Measurements from ENCODE around the gene BCORL1.

The BCORL1 gene

DNA sequence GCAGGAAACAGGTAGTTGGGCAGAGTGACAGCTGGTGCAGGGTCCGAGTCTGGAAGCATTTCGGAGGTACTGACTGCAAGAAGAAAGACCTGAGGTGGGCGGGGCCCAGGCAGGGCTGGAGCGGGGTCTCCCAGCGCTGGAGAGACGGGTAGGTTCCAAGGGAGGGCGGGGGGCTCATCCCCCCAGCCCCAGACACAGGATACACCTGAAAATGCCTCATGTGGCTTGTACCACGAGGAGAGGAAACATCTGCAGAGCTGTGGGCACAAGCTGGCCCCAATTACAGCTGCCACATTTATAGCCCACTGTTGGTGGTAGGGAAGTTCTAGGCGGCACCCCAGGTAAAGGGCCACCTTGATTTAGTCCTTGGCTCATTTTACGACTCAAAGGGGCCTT is 89.9 kb downstream of the BCORL1 start:
- Histone ChIP-seq H3K4me1 (ENCODE audit: insufficient read depth, low read length) (no peaks in the 10 kb centered on the region), H3K4me3 (ENCODE audit: low read depth in 1 of 2, low read length in 2 of 2) (no peak overlapping the region), H3K4me2 (ENCODE audit: insufficient read depth, low read length) (no peak overlapping the region), H4K20me1 (ENCODE audit: insufficient read depth, low read length) (no peaks in the 10 kb centered on the region), H3K36me3 (ENCODE audit: insufficient read depth, low read length) (peaks cover 19% of the 10 kb centered on the region), H3K27ac (ENCODE audit: low read length) (no peak overlapping the region), H2AFZ (ENCODE audit: low read depth, low read length) (no peak overlapping the region), H3K9me3 (ENCODE audit: insufficient read depth, low read length, severe bottlenecking) (no peaks in the 10 kb centered on the region), H3K27me3 (ENCODE audit: insufficient read depth, low read length, poor library complexity) (no peaks in the 10 kb centered on the region), H3K79me2 (ENCODE audit: insufficient read depth, low read length) (no peaks in the 10 kb centered on the region), H3K9ac (ENCODE audit: low read depth, low read length) (no peak overlapping the region)
- TF ChIP-seq, protein P1, sequence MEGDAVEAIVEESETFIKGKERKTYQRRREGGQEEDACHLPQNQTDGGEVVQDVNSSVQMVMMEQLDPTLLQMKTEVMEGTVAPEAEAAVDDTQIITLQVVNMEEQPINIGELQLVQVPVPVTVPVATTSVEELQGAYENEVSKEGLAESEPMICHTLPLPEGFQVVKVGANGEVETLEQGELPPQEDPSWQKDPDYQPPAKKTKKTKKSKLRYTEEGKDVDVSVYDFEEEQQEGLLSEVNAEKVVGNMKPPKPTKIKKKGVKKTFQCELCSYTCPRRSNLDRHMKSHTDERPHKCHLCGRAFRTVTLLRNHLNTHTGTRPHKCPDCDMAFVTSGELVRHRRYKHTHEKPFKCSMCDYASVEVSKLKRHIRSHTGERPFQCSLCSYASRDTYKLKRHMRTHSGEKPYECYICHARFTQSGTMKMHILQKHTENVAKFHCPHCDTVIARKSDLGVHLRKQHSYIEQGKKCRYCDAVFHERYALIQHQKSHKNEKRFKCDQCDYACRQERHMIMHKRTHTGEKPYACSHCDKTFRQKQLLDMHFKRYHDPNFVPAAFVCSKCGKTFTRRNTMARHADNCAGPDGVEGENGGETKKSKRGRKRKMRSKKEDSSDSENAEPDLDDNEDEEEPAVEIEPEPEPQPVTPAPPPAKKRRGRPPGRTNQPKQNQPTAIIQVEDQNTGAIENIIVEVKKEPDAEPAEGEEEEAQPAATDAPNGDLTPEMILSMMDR (IDR thresholded peaks at IDR 0.05; ENCODE audit: borderline replicate concordance, extremely low read depth, low read length, poor library complexity, severe bottlenecking) = no peak
- no peak for TF ChIP-seq EZH2 (IDR thresholded peaks at IDR 0.05; ENCODE audit: borderline replicate concordance, low read depth, low read length, severe bottlenecking)
- no peak for ATAC-seq (ENCODE audit: insufficient read depth, low read depth)
- no peak for DNase-seq

- 0 out of 2 replicates have a peak, but pooled peaks cover 2% of the 10 kb centered on the region for H3K79me2 ChIP-seq (ENCODE audit: insufficient read depth, low read length)
- TF ChIP-seq, protein P1 (IDR thresholded peaks at IDR 0.05; ENCODE audit: borderline replicate concordance, extremely low read depth, low read length, poor library complexity, severe bottlenecking) = no peak
- no peak overlapping the region for H3K9ac ChIP-seq (ENCODE audit: low read depth, low read length)
- H2AFZ ChIP-seq (ENCODE audit: low read depth, low read length) = no peak overlapping the region
- ATAC-seq (ENCODE audit: insufficient read depth, low read depth) (no peak), DNase-seq (no peak)
- H3K36me3 ChIP-seq (ENCODE audit: insufficient read depth, low read length) = peaks cover 6% of the 10 kb centered on the region; the same call in 1 of the 2 replicates
- no peak overlapping the region for H3K4me3 ChIP-seq (ENCODE audit: low read depth in 1 of 2, low read length in 2 of 2)
- H3K4me1 ChIP-seq (ENCODE audit: insufficient read depth, low read length) = peaks cover under 1% of the 10 kb centered on the region; the same call in 1 of the 2 replicates
- H3K27me3 ChIP-seq (ENCODE audit: insufficient read depth, low read length, poor library complexity) = no peaks in the 10 kb centered on the region
- no peak overlapping the region for H3K27ac ChIP-seq (ENCODE audit: low read length)
- no peaks in the 10 kb centered on the region for H3K9me3 ChIP-seq (ENCODE audit: insufficient read depth, low read length, severe bottlenecking)
- no peak overlapping the region for H3K4me2 ChIP-seq (ENCODE audit: insufficient read depth, low read length)
- no peaks in the 10 kb centered on the region for H4K20me1 ChIP-seq (ENCODE audit: insufficient read depth, low read length)
Observed at GRCh38 chrX:130075777-130076176, 93.3 kb downstream of the BCORL1 start.

DNA sequence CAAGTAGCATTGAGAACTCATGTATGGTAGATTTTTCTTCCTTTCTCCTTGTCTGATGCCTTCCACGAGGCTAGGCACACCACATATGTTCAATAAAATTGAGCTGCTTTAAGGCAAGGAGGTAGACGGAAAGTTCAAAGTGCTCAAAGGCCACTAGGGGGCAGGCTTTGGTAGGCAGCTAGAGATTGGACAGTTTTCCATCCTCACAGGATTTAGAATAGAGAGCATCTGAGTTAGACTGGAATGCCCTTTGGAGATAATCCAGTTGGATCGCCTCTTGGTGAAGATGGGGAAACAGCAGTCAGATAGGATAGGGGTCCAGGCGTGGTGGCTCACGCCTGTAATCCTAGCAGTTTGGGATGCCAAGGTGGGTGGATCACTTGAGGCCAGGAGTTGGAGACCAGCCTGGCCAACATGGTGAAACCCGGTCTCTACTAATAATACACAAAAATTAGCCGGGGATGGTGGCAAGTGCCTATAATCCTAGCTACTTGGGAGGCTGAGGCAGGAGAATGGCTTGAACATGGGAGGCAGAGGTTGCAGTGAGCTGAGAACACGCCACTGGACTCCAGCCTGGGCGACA is 97.5 kb downstream of the BCORL1 start:
- ATAC-seq (ENCODE audit: insufficient read depth, low read depth) (peak; percentile 33; the same call in 2 of the 3 replicates), DNase-seq (peak; percentile 64)
- Histone ChIP-seq H3K4me2 (ENCODE audit: insufficient read depth, low read length) (no peak overlapping the region), H2AFZ (ENCODE audit: low read depth, low read length) (no peak overlapping the region), H3K4me3 (ENCODE audit: low read depth in 1 of 2, low read length in 2 of 2) (no peak overlapping the region), H3K9me3 (ENCODE audit: insufficient read depth, low read length, severe bottlenecking) (no peaks in the 10 kb centered on the region), H3K9ac (ENCODE audit: low read depth, low read length) (no peak overlapping the region), H3K27me3 (ENCODE audit: insufficient read depth, low read length, poor library complexity) (no peaks in the 10 kb centered on the region), H3K79me2 (ENCODE audit: insufficient read depth, low read length) (peaks cover 7% of the 10 kb centered on the region; the same call in 1 of the 2 replicates), H3K4me1 (ENCODE audit: insufficient read depth, low read length) (peaks cover 24% of the 10 kb centered on the region), H4K20me1 (ENCODE audit: insufficient read depth, low read length) (no peaks in the 10 kb centered on the region), H3K27ac (ENCODE audit: low read length) (no peak overlapping the region), H3K36me3 (ENCODE audit: insufficient read depth, low read length) (no peaks in the 10 kb centered on the region)
- TF ChIP-seq, protein P1 (IDR thresholded peaks at IDR 0.05; ENCODE audit: borderline replicate concordance, extremely low read depth, low read length, poor library complexity, severe bottlenecking) = peak; percentile 83
- TF ChIP-seq EZH2 (IDR thresholded peaks at IDR 0.05; ENCODE audit: borderline replicate concordance, low read depth, low read length, severe bottlenecking) = no peak
